HG02840 (cell line): ENCODE measurements around the gene FEM1C.

Experiments used
- ATAC-seq: cut with Tn5 transposase; IDR thresholded peaks from one replicate; pipeline ENCODE4 v1.9.1; 2021; ENCODE audit warnings: mild to moderate bottlenecking, moderate library complexity, moderate number of reproducible peaks; ENCODE audit not compliant: unreplicated experiment, low FRiP score

The FEM1C gene

GRCh38 chr5:115558388-115558956 lies 13.9 kb upstream of the FEM1C start:
- no peak for ATAC-seq

GRCh38 chr5:115557667-115558387 lies 13.3 kb upstream of the FEM1C start:
- no peak for ATAC-seq

GRCh38 chr5:115556276-115556675 lies 11.7 kb upstream of the FEM1C start:
- no peak for ATAC-seq

- ATAC-seq, result no peak
Measured at GRCh38 chr5:115555084-115555633, 10.6 kb upstream of the FEM1C start.

GRCh38 chr5:115553082-115553481 lies 8.5 kb upstream of the FEM1C start:
- ATAC-seq, result no peak

GRCh38 chr5:115551415-115551814 lies 6.8 kb upstream of the FEM1C start:
- ATAC-seq, result no peak

GRCh38 chr5:115549154-115549553 lies 4.6 kb upstream of the FEM1C start:
- ATAC-seq, result no peak

- no peak for ATAC-seq
Measured at GRCh38 chr5:115548683-115549082, 4.1 kb upstream of the FEM1C start.

GRCh38 chr5:115545351-115545882 lies 842 bp upstream of the FEM1C start:
- ATAC-seq, result no peak

- ATAC-seq, result no peak
Measured at GRCh38 chr5:115544043-115544435, 536 bp downstream of the FEM1C start.

GRCh38 chr5:115543365-115544042 lies 1.1 kb downstream of the FEM1C start:
- ATAC-seq, result peak; percentile 28

- ATAC-seq, result no peak
Measured at GRCh38 chr5:115542651-115543364, 1.8 kb downstream of the FEM1C start.

GRCh38 chr5:115542086-115542485 lies 2.5 kb downstream of the FEM1C start:
- no peak for ATAC-seq

GRCh38 chr5:115541611-115542010 lies 3.0 kb downstream of the FEM1C start:
- no peak for ATAC-seq

GRCh38 chr5:115535479-115536035 lies 9.0 kb downstream of the FEM1C start:
- no peak for ATAC-seq

GRCh38 chr5:115532517-115532916 lies 12.1 kb downstream of the FEM1C start:
- no peak for ATAC-seq

- ATAC-seq, result no peak
Measured at GRCh38 chr5:115531787-115532367, 12.7 kb downstream of the FEM1C start.

- ATAC-seq, result no peak
Measured at GRCh38 chr5:115531380-115531779, 13.2 kb downstream of the FEM1C start.

GRCh38 chr5:115530426-115530825 lies 14.1 kb downstream of the FEM1C start:
- ATAC-seq, result no peak

- no peak for ATAC-seq
Measured at GRCh38 chr5:115526604-115527003, 18.0 kb downstream of the FEM1C start.
